Measurements from ENCODE around the gene PI4KA. TPM values are rescaled to one million over a fixed set of nuclear protein-coding genes. Genes with fewer than 3 reads are reported as not detected.
A peak's percentile ranks its signal among the peaks of the same experiment; 100 is the strongest.

Gene PI4KA
- total RNA-seq, 5 donors from 2014 or later (not counting 1 experiment from before 2014, with no cell fraction given) = 135 to 187 (median 143) TPM

DNA sequence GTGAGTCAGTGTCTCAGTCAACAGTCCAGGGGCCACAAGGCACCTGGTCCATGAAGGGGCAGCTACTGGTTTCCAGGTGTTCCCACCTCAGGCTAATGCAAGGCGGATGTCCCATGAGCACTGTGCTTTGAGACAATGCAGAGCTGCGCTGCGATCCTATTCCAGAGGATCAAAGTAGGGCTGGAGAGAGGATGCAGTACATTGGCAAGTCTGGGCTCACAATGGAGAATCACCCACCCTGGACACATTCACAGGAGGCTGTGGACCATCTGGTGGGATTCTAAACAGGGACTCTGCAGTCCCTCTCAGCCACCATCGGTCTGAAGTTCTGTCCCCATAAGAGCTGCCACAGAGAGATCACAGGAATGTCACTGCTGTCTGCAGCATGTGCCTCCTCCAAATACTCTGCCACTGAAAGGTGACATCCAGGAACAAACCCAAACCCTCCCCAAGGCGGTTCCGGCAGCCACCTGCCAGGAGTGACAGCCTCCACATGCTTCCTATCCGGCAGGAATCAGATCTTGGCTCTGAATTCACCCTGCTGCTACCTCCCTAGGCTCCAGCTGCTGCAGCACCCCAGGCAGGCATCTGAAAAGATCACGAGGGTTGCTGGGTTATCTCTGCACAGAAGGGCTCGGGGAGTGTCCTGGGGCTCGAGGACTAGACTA is 130.0 kb downstream of the PI4KA start:
- H3K27ac Mint-ChIP-seq = peak overlapping the region in 1 of 2 donors; percentile 11
- Histone ChIP-seq H3K27ac (ENCODE audit: low read length) (no peak overlapping the region), H3K9me3 (no peaks in the 10 kb centered on the region), H3K36me3 (ENCODE audit: control insufficient read depth in 2 of 2, extremely low read depth in 1 of 2, insufficient read depth in 1 of 2, low read length in 1 of 2) (peaks cover 6 to 48% of the 10 kb centered on the region in 2 donors), H3K4me1 (ENCODE audit: control insufficient read depth in 1 of 2, extremely low read depth in 1 of 2, insufficient read depth in 2 of 2, low read length in 2 of 2) (no peaks in the 10 kb centered on the region), H3K27me3 (replicated peaks in 1 of 2; ENCODE audit: control insufficient read depth in 2 of 2, extremely low read depth in 1 of 2, insufficient read depth in 2 of 2, low read length in 1 of 2) (no peaks in the 10 kb centered on the region), H3K4me3 (ENCODE audit: control insufficient read depth in 1 of 2, extremely low read depth in 1 of 2, low read length in 1 of 2) (no peak overlapping the region)
- no peak overlapping the region for H3K4me3 Mint-ChIP-seq
- H3K27me3 Mint-ChIP-seq = no peaks in the 10 kb centered on the region
- H3K36me3 Mint-ChIP-seq = peaks cover 36% of the 10 kb centered on the region
- no peaks in the 10 kb centered on the region for H3K4me1 Mint-ChIP-seq
- ChIA-PET CTCF (no interaction called here), POLR2A (no interaction called here)
- H3K9me3 Mint-ChIP-seq = no peaks in the 10 kb centered on the region
- no peak for DNase-seq
- no peak for ATAC-seq (replicated peaks in 1 of 4)
- WGBS (ENCODE audit: insufficient coverage) = 97% methylated on average over 8 of the region's 10 CpGs

DNA sequence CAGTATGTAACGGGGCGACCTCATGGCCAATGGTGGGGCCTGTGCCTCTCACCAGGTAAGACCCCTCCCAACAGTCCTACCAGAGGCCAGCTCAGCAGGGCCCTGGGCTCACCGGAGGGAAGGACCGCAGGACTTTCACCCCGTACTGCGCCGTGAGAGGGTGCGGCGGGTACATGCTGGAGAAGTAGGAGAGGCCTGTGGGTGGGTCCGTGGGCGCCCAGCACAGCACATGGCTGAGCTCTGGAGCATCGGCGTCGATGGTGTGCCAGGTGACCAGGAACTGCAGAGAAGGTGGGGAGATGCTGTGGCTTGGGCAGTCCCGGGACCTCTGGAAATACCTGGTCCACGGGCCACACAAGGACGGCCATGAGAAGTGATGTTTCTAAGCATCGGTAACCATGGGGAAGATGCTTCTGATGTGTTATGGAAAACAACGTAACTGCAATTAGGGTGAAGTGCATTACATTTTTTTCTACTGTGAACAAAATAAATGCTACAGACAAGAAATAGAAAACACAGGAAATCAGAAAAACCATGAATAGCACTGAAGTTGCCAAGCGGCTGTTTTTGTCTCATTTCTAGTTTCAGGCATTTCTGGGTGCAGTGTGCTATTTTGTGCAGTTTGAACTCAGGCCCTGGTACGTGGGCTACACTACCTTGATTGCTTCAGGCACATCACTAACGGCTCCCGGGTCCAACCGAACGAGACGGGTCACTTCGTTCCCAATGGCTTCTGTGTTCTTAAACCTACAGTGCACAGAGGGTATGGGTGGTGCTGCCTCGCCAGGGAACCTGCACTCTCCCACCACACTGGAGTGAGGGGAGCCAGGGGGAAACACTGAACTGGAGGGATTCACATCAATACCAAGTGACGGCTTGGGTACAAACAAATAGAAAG is 131.2 kb downstream of the PI4KA start:
- H3K4me1 ChIP-seq (ENCODE audit: control insufficient read depth in 1 of 2, extremely low read depth in 1 of 2, insufficient read depth in 2 of 2, low read length in 2 of 2) = no peaks in the 10 kb centered on the region
- H3K4me3 Mint-ChIP-seq = no peak overlapping the region
- ATAC-seq (replicated peaks in 1 of 4) (no peak), DNase-seq (no peak)
- H3K27ac Mint-ChIP-seq = no peak overlapping the region
- POLR2A ChIA-PET = no interaction called here
- no peaks in the 10 kb centered on the region for H3K27me3 Mint-ChIP-seq
- H3K36me3 ChIP-seq (ENCODE audit: control insufficient read depth in 2 of 2, extremely low read depth in 1 of 2, insufficient read depth in 1 of 2, low read length in 1 of 2) = peaks cover 6 to 47% of the 10 kb centered on the region in 2 donors
- no peak overlapping the region for H3K4me3 ChIP-seq (ENCODE audit: control insufficient read depth in 1 of 2, extremely low read depth in 1 of 2, low read length in 1 of 2)
- H3K9me3 ChIP-seq = no peaks in the 10 kb centered on the region
- WGBS (ENCODE audit: insufficient coverage) = 96% methylated on average over 7 of the region's 29 CpGs
- no peak overlapping the region for H3K27ac ChIP-seq (ENCODE audit: low read length)
- no peaks in the 10 kb centered on the region for H3K9me3 Mint-ChIP-seq
- H3K27me3 ChIP-seq (replicated peaks in 1 of 2; ENCODE audit: control insufficient read depth in 2 of 2, extremely low read depth in 1 of 2, insufficient read depth in 2 of 2, low read length in 1 of 2) = no peaks in the 10 kb centered on the region
- no peaks in the 10 kb centered on the region for H3K4me1 Mint-ChIP-seq
- peaks cover 34% of the 10 kb centered on the region for H3K36me3 Mint-ChIP-seq
- CTCF ChIA-PET = no interaction called here

DNA sequence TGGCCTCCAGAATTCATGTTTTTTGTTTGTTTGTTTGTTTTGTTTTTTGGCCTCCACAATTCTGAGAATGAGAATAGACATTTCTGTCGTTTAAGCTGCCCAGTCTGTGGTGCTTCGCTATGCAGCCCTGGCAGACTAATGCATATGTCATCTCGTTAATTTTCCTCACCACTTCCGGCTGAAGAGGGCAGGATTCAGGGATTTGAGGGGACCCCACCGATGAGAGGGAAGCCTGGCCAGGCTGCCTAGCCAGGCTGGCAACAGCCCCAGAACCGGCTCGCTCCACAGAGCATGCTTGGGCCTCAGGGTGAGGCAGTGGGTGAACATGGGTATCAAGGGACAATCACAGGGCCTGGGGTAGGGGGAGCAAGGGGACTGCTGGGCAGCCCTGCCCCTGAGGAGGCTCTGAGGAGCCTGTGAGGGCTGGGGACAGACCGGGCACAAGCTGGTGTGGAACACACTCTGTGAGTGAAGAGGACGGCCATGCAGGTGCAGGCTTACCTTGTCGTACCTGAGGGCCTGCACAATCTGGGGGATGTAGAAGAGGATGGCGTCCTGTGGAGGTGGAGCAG is 132.5 kb downstream of the PI4KA start:
- ATAC-seq (replicated peaks in 1 of 4) = no peak

DNA sequence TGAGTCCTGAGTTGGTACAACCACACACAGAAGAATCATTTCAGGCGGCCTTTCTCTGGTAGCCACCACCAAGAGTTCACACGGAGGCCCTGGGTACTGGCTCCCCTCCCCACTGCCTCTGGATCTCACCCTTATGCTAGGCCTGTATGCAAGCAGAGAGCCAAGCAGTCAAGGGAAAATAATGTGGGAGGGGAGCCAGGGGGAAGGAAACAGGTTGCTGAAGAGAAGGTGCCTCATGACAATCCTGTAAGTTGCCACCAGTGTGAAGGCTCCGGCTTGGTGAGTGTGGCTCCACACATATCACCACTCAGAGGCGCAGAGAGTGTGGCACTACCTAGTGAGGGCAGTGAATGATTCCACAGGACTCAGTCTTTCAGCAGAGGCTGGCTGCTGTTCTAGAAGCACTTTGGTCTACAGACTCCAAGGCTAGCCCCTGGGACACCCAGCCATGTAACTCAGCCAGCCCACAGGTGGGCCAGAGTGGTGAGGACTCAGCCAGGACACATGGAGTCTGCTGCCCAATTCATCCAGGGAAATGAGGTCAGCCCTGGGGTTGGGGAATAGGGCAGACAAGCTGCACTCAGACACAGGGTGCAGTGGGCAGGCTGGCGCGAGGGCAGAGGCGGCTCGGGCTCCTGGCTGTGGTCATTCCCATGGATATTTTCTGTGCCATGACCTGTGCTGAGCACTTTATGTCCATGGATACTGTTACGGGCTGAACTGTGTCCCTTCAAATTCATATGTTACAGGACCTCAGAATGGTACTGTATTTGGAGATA is 133.7 kb downstream of the PI4KA start:
- POLR2A ChIA-PET = no interaction called here
- Histone ChIP-seq H3K9me3 (no peaks in the 10 kb centered on the region), H3K4me3 (ENCODE audit: control insufficient read depth in 1 of 2, extremely low read depth in 1 of 2, low read length in 1 of 2) (no peak overlapping the region), H3K36me3 (ENCODE audit: control insufficient read depth in 2 of 2, extremely low read depth in 1 of 2, insufficient read depth in 1 of 2, low read length in 1 of 2) (peaks cover 5 to 51% of the 10 kb centered on the region in 2 donors), H3K27ac (ENCODE audit: low read length) (no peak overlapping the region), H3K27me3 (replicated peaks in 1 of 2; ENCODE audit: control insufficient read depth in 2 of 2, extremely low read depth in 1 of 2, insufficient read depth in 2 of 2, low read length in 1 of 2) (no peaks in the 10 kb centered on the region), H3K4me1 (ENCODE audit: control insufficient read depth in 1 of 2, extremely low read depth in 1 of 2, insufficient read depth in 2 of 2, low read length in 2 of 2) (no peaks in the 10 kb centered on the region)
- 100% methylated on average over 5 of the region's 9 CpGs for WGBS (ENCODE audit: insufficient coverage)
- ATAC-seq (replicated peaks in 1 of 4) (peak in 1 of 4 experiments; percentile 13), DNase-seq (no peak)
- CTCF ChIA-PET = no interaction called here
- Mint-ChIP-seq H3K4me1 (no peaks in the 10 kb centered on the region), H3K9me3 (no peaks in the 10 kb centered on the region), H3K36me3 (peaks cover 38% of the 10 kb centered on the region), H3K27me3 (no peaks in the 10 kb centered on the region), H3K4me3 (no peak overlapping the region), H3K27ac (no peak overlapping the region)

More for the DNA sequence above, 132.5 kb downstream of the PI4KA start:
- Mint-ChIP-seq H3K9me3 (no peaks in the 10 kb centered on the region), H3K27ac (no peak overlapping the region), H3K36me3 (peaks cover 32% of the 10 kb centered on the region), H3K4me1 (no peaks in the 10 kb centered on the region), H3K27me3 (no peaks in the 10 kb centered on the region), H3K4me3 (no peak overlapping the region)
- 100% methylated on average over 6 of the region's 11 CpGs for WGBS (ENCODE audit: insufficient coverage)
- H3K9me3 ChIP-seq = no peaks in the 10 kb centered on the region
- DNase-seq = no peak
- peaks cover 6 to 49% of the 10 kb centered on the region in 2 donors for H3K36me3 ChIP-seq (ENCODE audit: control insufficient read depth in 2 of 2, extremely low read depth in 1 of 2, insufficient read depth in 1 of 2, low read length in 1 of 2)
- no peaks in the 10 kb centered on the region for H3K27me3 ChIP-seq (replicated peaks in 1 of 2; ENCODE audit: control insufficient read depth in 2 of 2, extremely low read depth in 1 of 2, insufficient read depth in 2 of 2, low read length in 1 of 2)
- POLR2A ChIA-PET = no interaction called here
- H3K27ac ChIP-seq (ENCODE audit: low read length) = no peak overlapping the region
- no peaks in the 10 kb centered on the region for H3K4me1 ChIP-seq (ENCODE audit: control insufficient read depth in 1 of 2, extremely low read depth in 1 of 2, insufficient read depth in 2 of 2, low read length in 2 of 2)
- CTCF ChIA-PET = no interaction called here
- no peak overlapping the region for H3K4me3 ChIP-seq (ENCODE audit: control insufficient read depth in 1 of 2, extremely low read depth in 1 of 2, low read length in 1 of 2)

DNA sequence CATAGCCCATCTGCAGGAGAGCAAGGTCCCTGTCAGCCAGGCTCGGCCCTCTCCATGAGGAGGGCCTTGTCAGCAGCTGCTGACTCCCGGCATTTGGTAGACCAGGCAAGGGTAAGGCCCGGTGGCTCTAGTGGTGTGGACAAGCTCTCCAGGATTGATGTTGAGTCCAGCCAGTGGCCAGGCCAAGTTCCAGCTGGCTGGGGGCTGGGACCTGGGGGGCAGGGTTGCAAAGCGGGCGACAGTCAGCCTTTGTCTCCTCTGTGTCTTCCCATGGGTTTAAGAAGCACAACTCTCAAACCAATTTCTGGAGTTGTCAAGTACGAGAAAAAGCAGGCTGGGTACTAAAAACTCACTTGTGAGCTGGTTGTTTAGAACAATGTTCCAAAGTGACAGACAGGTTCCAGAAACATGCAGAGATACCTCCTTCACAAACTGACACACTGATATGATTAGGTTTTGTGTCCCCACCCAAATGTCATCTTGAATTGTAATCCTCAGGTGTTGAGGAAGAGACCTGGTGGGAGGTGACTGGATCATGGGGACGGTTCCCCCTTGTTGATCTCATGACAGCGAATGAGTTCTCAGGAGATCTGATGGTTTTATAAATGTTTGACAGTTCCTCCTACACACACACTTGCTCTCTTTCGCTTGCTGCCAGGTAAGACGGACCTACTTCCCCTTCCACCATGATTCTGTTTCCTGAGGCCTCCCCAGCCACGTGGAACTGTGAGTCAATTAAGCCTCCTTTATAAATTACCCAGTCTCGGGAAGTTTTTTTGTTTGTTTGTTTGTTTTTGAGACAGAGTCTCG is 137.0 kb downstream of the PI4KA start:
- Mint-ChIP-seq H3K27me3 (no peaks in the 10 kb centered on the region), H3K9me3 (no peaks in the 10 kb centered on the region), H3K36me3 (peaks cover 19% of the 10 kb centered on the region), H3K4me1 (no peaks in the 10 kb centered on the region), H3K27ac (no peak overlapping the region), H3K4me3 (no peak overlapping the region)
- WGBS (ENCODE audit: insufficient coverage) = 98% methylated on average over 5 of the region's 13 CpGs
- no peaks in the 10 kb centered on the region for H3K9me3 ChIP-seq
- peaks cover 0 to 22% of the 10 kb centered on the region in 2 donors for H3K36me3 ChIP-seq (ENCODE audit: control insufficient read depth in 2 of 2, extremely low read depth in 1 of 2, insufficient read depth in 1 of 2, low read length in 1 of 2)
- DNase-seq = no peak
- CTCF ChIA-PET = no interaction called here
- H3K27ac ChIP-seq (ENCODE audit: low read length) = no peak overlapping the region
- H3K4me3 ChIP-seq (ENCODE audit: control insufficient read depth in 1 of 2, extremely low read depth in 1 of 2, low read length in 1 of 2) = no peak overlapping the region
- POLR2A ChIA-PET = no interaction called here
- no peaks in the 10 kb centered on the region for H3K4me1 ChIP-seq (ENCODE audit: control insufficient read depth in 1 of 2, extremely low read depth in 1 of 2, insufficient read depth in 2 of 2, low read length in 2 of 2)
- no peak for ATAC-seq (replicated peaks in 1 of 4)
- H3K27me3 ChIP-seq (replicated peaks in 1 of 2; ENCODE audit: control insufficient read depth in 2 of 2, extremely low read depth in 1 of 2, insufficient read depth in 2 of 2, low read length in 1 of 2) = no peaks in the 10 kb centered on the region
